Adrenal gland (tissue), 12 donors: Measurements from ENCODE around the gene ANKRD66. TPM values are rescaled to one million over a fixed set of nuclear protein-coding genes. Genes with fewer than 3 reads are reported as not detected.

Experiments used
- DNase-seq, 7 donors: peaks; one replicate each; pipeline ENCODE4 v3.0.0-alpha.2; 2019 to 2020
- H3K27ac ChIP-seq, 5 donors: fragments of 200-600 bp; sonication (generic) in 4 of 5; 1 replicate in 3 of 5; 2 replicates in 2 of 5; pipeline versions ENCODE4 v1.5.1 to v1.8.0; 2016 to 2020; ENCODE audit warnings: mild to moderate bottlenecking in 1 of 5
- H3K27me3 ChIP-seq: fragments of 200-600 bp; 2 replicates; pipeline ENCODE4 v1.8.0; 2021
- H3K36me3 ChIP-seq, 2 donors: fragments of 200-600 bp; replicated peaks in 1 of 2; 1 replicate in 1 of 2; 2 replicates in 1 of 2; pipeline versions ENCODE4 v1.5.1 to v1.8.0; 2018 to 2022
- H3K4me1 ChIP-seq, 2 donors: fragments of 200-600 bp; replicated peaks in 1 of 2; 1 replicate in 1 of 2; 2 replicates in 1 of 2; pipeline versions ENCODE4 v1.5.1 to v1.8.0; 2018 to 2021
- H3K4me3 ChIP-seq, 4 donors: fragments of 200-600 bp; sonication (generic) in 3 of 4; one replicate each; pipeline ENCODE4 v1.5.1; 2016 to 2018
- H3K9me3 ChIP-seq, 3 donors: fragments of 200-600 bp; sonication (generic) in 1 of 3; replicated peaks in 1 of 3; 1 replicate in 2 of 3; 2 replicates in 1 of 3; pipeline versions ENCODE4 v1.5.1 to v1.8.0; 2016 to 2021
- POLR2A ChIP-seq, 2 donors: fragments of 450-650 bp; IDR thresholded peaks; one replicate each; pipeline ENCODE4 v1.6.1; 2017; ENCODE audit warnings: antibody characterized with exemption in 2 of 2, mild to moderate bottlenecking in 2 of 2, moderate library complexity in 1 of 2
- WGBS, 4 donors: extraction: QIAGEN DNeasy Blood & Tissue Kit in 2 of 4; methylation state at CpG; one replicate each; pipeline versions ENCODE4 v1.1.5 to v1.1.7; 2013 to 2017; 5-methylcytosine and 5-hydroxymethylcytosine counted together
- intact Hi-C, 2 donors: fragments of 100-400 bp; cut with DNase I; formaldehyde crosslinking; loops; one replicate each; pipeline versions ENCODE4 v1.14.1 to v1.15.0; 2022 to 2023
- polyA plus RNA-seq, 3 donors: library from polyadenylated mRNA; stranded (reverse); fragments of 200-250 nt in 2 of 3; fragments of 350-450 nt in 1 of 3; fragmentation: Illumina TruSeq in 1 of 3; extraction: RNeasy Lipid Tissue Mini Kit (QIAGEN cat#74804) in 1 of 3; gene quantifications; one replicate each; pipeline ENCODE4 v1.2.3, GENCODE V29; 2013 to 2014
- total RNA-seq, 9 donors: library from RNA; depleted of rRNA in 4 of 9; stranded (reverse); fragments of >200 nt in 4 of 9; fragments of 120-200 nt in 1 of 9; fragmentation: NEBNext Ultra II Directional in 1 of 9; extraction: Animal tissue kit (Norgen Biotek cat#: 25700) in 1 of 9; gene quantifications; one replicate each; pipeline versions ENCODE4 v1.1.0 to v1.2.4, GENCODE V29; 2013 to 2023
- TF ChIP-seq, protein P1 (sequence below), 6 experiments: fragments of 450-650 bp in 4 of 6; fragments of 200-600 bp in 2 of 6; sonication (generic) in 1 of 6; IDR thresholded peaks; 1 replicate in 5 of 6; 2 replicates in 1 of 6; pipeline versions ENCODE4 v1.5.1 to v1.8.0; 2016 to 2021; ENCODE audit warnings: antibody characterized with exemption in 6 of 6, mild to moderate bottlenecking in 2 of 6, moderate library complexity in 1 of 6
- donor health status: healthy with polysubstance abuse.
- donor health status: Bipolar disorder and iron deficiency.
- donor health status: DM: yes; HTN: yes; CAD: no.
- donor health status: DM: no; HTN: no; CAD: no.
- donor health status: DM: no; HTN: no; CAD: no.
- donor health status: DM: yes; HTN: yes; CAD: no.

ANKRD66 gene
- total and polyA plus RNA-seq, 12 donors: not detected

DNA sequence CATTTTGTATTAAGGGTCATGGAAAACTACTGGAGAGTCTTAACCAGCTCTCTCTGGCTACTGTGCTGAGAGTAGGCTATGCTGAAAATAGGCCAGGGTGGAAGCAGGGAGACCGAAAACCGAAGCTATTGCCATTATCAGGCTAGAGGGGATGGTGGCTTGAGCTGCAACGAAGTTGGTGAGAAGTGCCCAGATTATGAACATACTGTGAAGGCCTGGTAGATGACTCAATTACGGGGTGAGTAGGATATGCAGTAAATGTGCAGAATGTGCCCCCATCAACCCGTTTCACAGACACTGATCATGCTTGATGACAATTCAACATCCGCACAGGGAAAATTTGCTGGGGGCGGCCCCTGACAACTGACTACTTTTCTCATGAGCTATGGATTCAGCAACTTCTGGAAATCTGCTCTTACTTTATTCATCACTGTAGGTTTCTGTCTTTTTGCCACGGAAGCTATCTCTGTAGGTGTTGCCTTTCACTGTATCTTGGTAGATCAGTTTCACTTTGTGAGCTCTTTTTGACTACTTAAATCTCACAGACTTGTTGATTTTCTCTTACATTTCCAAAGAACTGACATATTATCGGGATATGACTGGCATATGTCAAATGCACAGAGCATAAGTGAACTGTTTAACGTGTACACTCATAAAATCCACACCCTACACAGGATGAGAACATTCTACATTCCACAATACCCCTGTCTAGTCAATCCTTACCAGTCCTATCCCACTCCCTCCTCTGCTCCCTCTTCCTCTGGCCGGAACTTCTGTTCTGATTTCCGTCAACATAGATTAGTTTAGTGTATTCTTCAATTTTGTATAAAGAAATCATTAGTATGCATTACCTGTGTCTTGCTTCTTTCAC, 31.0 kb downstream of the ANKRD66 start:
- Histone ChIP-seq H3K27ac (no peak overlapping the region), H3K9me3 (no peaks in the 10 kb centered on the region), H3K36me3 (no peaks in the 10 kb centered on the region), H3K4me1 (no peaks in the 10 kb centered on the region), H3K27me3 (no peaks in the 10 kb centered on the region), H3K4me3 (no peak overlapping the region)
- WGBS, 4 donors: 78 to 91% (median 86%) methylated on average over 12 of the region's 12 CpGs
- TF ChIP-seq, protein P1, sequence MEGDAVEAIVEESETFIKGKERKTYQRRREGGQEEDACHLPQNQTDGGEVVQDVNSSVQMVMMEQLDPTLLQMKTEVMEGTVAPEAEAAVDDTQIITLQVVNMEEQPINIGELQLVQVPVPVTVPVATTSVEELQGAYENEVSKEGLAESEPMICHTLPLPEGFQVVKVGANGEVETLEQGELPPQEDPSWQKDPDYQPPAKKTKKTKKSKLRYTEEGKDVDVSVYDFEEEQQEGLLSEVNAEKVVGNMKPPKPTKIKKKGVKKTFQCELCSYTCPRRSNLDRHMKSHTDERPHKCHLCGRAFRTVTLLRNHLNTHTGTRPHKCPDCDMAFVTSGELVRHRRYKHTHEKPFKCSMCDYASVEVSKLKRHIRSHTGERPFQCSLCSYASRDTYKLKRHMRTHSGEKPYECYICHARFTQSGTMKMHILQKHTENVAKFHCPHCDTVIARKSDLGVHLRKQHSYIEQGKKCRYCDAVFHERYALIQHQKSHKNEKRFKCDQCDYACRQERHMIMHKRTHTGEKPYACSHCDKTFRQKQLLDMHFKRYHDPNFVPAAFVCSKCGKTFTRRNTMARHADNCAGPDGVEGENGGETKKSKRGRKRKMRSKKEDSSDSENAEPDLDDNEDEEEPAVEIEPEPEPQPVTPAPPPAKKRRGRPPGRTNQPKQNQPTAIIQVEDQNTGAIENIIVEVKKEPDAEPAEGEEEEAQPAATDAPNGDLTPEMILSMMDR (IDR thresholded peaks at IDR 0.05): no peak
- no peak for TF ChIP-seq POLR2A (IDR thresholded peaks at IDR 0.05)
- intact Hi-C loops: no loop called here
- no peak for DNase-seq

DNA sequence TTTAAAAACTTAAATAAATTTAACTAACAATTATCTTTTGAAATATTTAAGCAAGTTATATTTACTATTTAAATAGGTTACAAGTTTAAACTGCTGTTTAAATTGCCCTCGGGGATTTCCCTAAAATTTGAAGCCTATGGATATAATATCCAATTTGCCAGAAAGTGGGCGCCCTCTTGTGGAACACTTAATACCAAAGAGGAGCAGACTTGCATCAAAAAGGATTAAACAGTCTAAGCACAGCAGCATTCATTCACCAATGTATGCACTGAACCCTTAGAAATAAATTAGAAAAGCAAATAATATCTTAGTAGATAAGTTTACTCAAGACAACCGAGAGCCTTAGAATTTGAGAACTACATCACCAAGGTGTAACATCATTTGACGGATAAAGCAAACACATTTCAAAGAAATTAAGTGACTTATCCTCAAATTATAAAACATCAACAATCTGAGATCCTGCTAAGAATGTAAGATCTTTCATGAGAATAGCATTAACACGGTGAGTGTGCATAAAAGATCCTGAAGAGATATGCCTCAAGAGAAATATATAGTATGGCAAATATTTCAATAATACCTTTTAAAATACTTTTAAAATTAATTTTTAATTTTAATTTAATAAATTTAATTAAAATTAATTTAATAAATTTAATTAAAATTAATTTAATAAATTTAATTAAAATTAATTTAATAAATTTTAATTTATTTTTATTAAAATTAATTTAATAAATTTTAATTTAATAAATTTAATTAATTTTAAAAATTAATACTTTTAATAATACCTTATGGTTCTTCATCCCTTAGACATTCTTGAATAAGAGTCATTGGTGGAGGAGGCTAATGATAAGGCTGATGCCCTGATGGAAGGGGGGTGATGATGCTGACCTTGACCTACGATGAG, 35.0 kb downstream of the ANKRD66 start:
- no peak for TF ChIP-seq POLR2A (IDR thresholded peaks at IDR 0.05)
- TF ChIP-seq, protein P1 (IDR thresholded peaks at IDR 0.05): peak; percentile 52 to 78 (median 56)
- Histone ChIP-seq H3K4me3 (no peak overlapping the region), H3K9me3 (no peaks in the 10 kb centered on the region), H3K4me1 (no peaks in the 10 kb centered on the region), H3K27ac (no peak overlapping the region), H3K27me3 (no peaks in the 10 kb centered on the region), H3K36me3 (no peaks in the 10 kb centered on the region)
- WGBS, 4 donors: 31 to 35% (median 32%) methylated on average over 6 of the region's 6 CpGs
- DNase-seq: peak; percentile 26 to 75 (median 52)
- intact Hi-C loops: loop anchor here in 1 of 2 donors (5.0 kb wide), 1 partner anchor 359 kb away; no protein-coding TSS in a partner anchor

DNA sequence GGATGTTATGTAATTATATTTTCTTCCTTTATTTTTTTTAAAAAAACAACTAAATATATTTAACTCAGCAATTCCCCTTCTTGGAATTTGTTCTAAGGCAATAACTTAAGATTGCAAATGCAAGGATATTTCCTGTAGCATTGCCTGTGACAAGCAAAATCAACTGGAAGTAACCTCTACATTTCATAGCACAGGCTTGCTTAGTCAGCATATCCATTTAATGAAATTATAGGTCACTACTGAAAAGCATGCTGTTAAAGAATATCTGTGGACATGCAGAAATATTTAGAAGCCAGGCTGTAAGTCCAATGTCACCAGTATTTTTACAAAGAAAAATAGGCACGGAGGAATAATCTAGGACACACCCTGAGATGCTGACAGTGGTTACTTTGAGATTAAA, 37.8 kb downstream of the ANKRD66 start:
- Histone ChIP-seq H3K4me3 (no peak overlapping the region), H3K4me1 (no peaks in the 10 kb centered on the region), H3K27me3 (no peaks in the 10 kb centered on the region), H3K36me3 (no peaks in the 10 kb centered on the region), H3K9me3 (no peaks in the 10 kb centered on the region), H3K27ac (no peak overlapping the region)
- DNase-seq: no peak
- intact Hi-C loops: loop anchor here in 1 of 2 donors (5.0 kb wide), 1 partner anchor 362 kb away; no protein-coding TSS in a partner anchor
- WGBS, 4 donors: 72 to 96% (median 79%) methylated on average over 1 of the region's 1 CpG
- no peak for TF ChIP-seq POLR2A (IDR thresholded peaks at IDR 0.05)
- TF ChIP-seq, protein P1 (IDR thresholded peaks at IDR 0.05): no peak
